ENCODE measurements around the gene PDE2A.

GRCh38 chr11:72556433-72556832 lies 117.8 kb downstream of the PDE2A start:
- no peak for TF ChIP-seq POLR2A (IDR thresholded peaks at IDR 0.05)
- TF ChIP-seq, protein P1, sequence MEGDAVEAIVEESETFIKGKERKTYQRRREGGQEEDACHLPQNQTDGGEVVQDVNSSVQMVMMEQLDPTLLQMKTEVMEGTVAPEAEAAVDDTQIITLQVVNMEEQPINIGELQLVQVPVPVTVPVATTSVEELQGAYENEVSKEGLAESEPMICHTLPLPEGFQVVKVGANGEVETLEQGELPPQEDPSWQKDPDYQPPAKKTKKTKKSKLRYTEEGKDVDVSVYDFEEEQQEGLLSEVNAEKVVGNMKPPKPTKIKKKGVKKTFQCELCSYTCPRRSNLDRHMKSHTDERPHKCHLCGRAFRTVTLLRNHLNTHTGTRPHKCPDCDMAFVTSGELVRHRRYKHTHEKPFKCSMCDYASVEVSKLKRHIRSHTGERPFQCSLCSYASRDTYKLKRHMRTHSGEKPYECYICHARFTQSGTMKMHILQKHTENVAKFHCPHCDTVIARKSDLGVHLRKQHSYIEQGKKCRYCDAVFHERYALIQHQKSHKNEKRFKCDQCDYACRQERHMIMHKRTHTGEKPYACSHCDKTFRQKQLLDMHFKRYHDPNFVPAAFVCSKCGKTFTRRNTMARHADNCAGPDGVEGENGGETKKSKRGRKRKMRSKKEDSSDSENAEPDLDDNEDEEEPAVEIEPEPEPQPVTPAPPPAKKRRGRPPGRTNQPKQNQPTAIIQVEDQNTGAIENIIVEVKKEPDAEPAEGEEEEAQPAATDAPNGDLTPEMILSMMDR (IDR thresholded peaks at IDR 0.05), result no peak
